Activated CD4-positive, alpha-beta T cell treated with anti-CD3 and anti-CD28 coated beads for 4 hours (primary cell): ENCODE measurements around the gene ANKS6.
A peak's percentile ranks its signal among the peaks of the same experiment; 100 is the strongest.

Experiments used
- DNase-seq, 2 donors: peaks; one replicate each; pipeline ENCODE4 v3.0.0-alpha.2; 2020

Gene ANKS6

GRCh38 chr9:98811051-98811650 is 14.8 kb upstream of the ANKS6 start:
- DNase-seq: no peak

GRCh38 chr9:98810102-98810842 is 13.9 kb upstream of the ANKS6 start:
- DNase-seq: no peak

- no peak for DNase-seq
Observed at GRCh38 chr9:98809311-98810101, 13.2 kb upstream of the ANKS6 start.

- DNase-seq: no peak
Observed at GRCh38 chr9:98808875-98809274, 12.5 kb upstream of the ANKS6 start.

GRCh38 chr9:98808411-98808815 is 12.1 kb upstream of the ANKS6 start:
- no peak for DNase-seq

GRCh38 chr9:98807814-98808195 is 11.4 kb upstream of the ANKS6 start:
- peak in 1 of 2 donors; percentile 13 for DNase-seq

- DNase-seq: peak; percentile 44 to 45
Observed at GRCh38 chr9:98807070-98807813, 10.9 kb upstream of the ANKS6 start, which contains the start of gene GALNT12. Gene GALNT12 (plus strand): TSS chr9:98807670. CDS start chr9:98807699, 29 bp downstream.

GRCh38 chr9:98806394-98807035 is 10.2 kb upstream of the ANKS6 start:
- DNase-seq: no peak

GRCh38 chr9:98805506-98806272 is 9.3 kb upstream of the ANKS6 start:
- DNase-seq: no peak

- DNase-seq: no peak
Observed at GRCh38 chr9:98804083-98804482, 7.7 kb upstream of the ANKS6 start.

GRCh38 chr9:98801969-98802371 is 5.6 kb upstream of the ANKS6 start:
- no peak for DNase-seq

- DNase-seq: no peak
Observed at GRCh38 chr9:98801561-98801960, 5.2 kb upstream of the ANKS6 start.

- DNase-seq: no peak
Observed at GRCh38 chr9:98798254-98798653, 1.9 kb upstream of the ANKS6 start.

- DNase-seq: no peak
Observed at GRCh38 chr9:98797491-98797890, 1.1 kb upstream of the ANKS6 start.

GRCh38 chr9:98795970-98796363 is 388 bp downstream of the ANKS6 start:
- peak in 1 of 2 donors; percentile 12 for DNase-seq

- DNase-seq: no peak
Observed at GRCh38 chr9:98795295-98795955, 930 bp downstream of the ANKS6 start.

GRCh38 chr9:98794802-98795201 is 1.6 kb downstream of the ANKS6 start:
- DNase-seq: no peak

- DNase-seq: no peak
Observed at GRCh38 chr9:98793031-98793430, 3.3 kb downstream of the ANKS6 start.

- no peak for DNase-seq
Observed at GRCh38 chr9:98791608-98792490, 4.5 kb downstream of the ANKS6 start.
